IMR-90 (cell line): ENCODE measurements around the gene TMUB1. TPM values are rescaled to one million over a fixed set of nuclear protein-coding genes. Genes with fewer than 3 reads are reported as not detected.

Experiments
- ATAC-seq: fragments of 200-7000 bp; cut with Tn5 transposase; 2 replicates; pipeline ENCODE4 v1.9.1; 2020; ENCODE audit warnings: low read depth, mild to moderate bottlenecking, moderate library complexity
- BruUV-seq: library from RNA; stranded (reverse); fragments of 400-500 nt; replicated peaks from 2 replicates; lab custom pipeline; 2021; lab: Mats Ljungman, UMichigan
- CTCF ChIA-PET: fragments of 300-600 bp; formaldehyde crosslinking; extraction: SDS; loops from one replicate; lab custom pipeline; 2021; ENCODE audit warnings: antibody characterized with exemption; lab: Yijun Ruan, JAX
- POLR2A ChIA-PET: fragments of 300-600 bp; sonication (Branson Sonifier 250); formaldehyde crosslinking; loops from one replicate; lab custom pipeline; 2022; ENCODE audit warnings: antibody characterized with exemption; ENCODE audit not compliant: unreplicated experiment; lab: Charles Lee
- DNase-seq: peaks from one replicate; pipeline ENCODE4 v3.0.0; 2013
- H2AFZ ChIP-seq: replicated peaks from 2 replicates; pipeline ENCODE3; 2013; ENCODE audit warnings: low read length, mild to moderate bottlenecking; ENCODE audit not compliant: poor library complexity
- H2AK5ac ChIP-seq: 2 replicates; pipeline ENCODE4 v1.6.1; 2013; ENCODE audit warnings: low read depth, low read length, inconsistent platforms
- H2AK9ac ChIP-seq: replicated peaks from 2 replicates; pipeline ENCODE3; 2013; ENCODE audit warnings: mild to moderate bottlenecking, low read depth, low read length, moderate library complexity; ENCODE audit not compliant: poor library complexity
- H2BK120ac ChIP-seq: 2 replicates; pipeline ENCODE4 v1.6.1; 2013; ENCODE audit warnings: low read depth, low read length, inconsistent platforms
- H2BK15ac ChIP-seq: 3 replicates; pipeline ENCODE4 v1.6.1; 2013; ENCODE audit warnings: low read depth, low read length, inconsistent platforms
- H2BK20ac ChIP-seq: 2 replicates; pipeline ENCODE4 v1.6.1; 2013; ENCODE audit warnings: low read depth, mild to moderate bottlenecking, inconsistent platforms, low read length, moderate library complexity
- H2BK5ac ChIP-seq: 2 replicates; pipeline ENCODE4 v1.6.1; 2013; ENCODE audit warnings: mild to moderate bottlenecking, low read depth, low read length, inconsistent platforms; ENCODE audit not compliant: poor library complexity, severe bottlenecking
- H3K14ac ChIP-seq: replicated peaks from 2 replicates; pipeline ENCODE4 v1.6.1; 2013; ENCODE audit warnings: low read depth, low read length, inconsistent platforms
- H3K18ac ChIP-seq: 2 replicates; pipeline ENCODE4 v1.6.1; 2013; ENCODE audit warnings: low read depth, low read length, control low read depth
- H3K23ac ChIP-seq: 2 replicates; pipeline ENCODE4 v1.6.1; 2013; ENCODE audit warnings: low read depth, low read length, inconsistent platforms
- H3K27ac ChIP-seq: 2 replicates; pipeline ENCODE4 v1.5.1; 2013; ENCODE audit warnings: mild to moderate bottlenecking, control low read depth, low read length; ENCODE audit not compliant: insufficient read depth
- H3K27me3 ChIP-seq: 2 replicates; pipeline ENCODE4 v1.6.1; 2013; ENCODE audit warnings: low read length; ENCODE audit not compliant: control insufficient read depth, insufficient read depth
- H3K36me3 ChIP-seq: 2 replicates; pipeline ENCODE4 v1.6.1; 2013; ENCODE audit warnings: low read length, mixed read lengths; ENCODE audit not compliant: control insufficient read depth, insufficient read depth
- H3K4ac ChIP-seq: 2 replicates; pipeline ENCODE4 v1.6.1; 2013; ENCODE audit warnings: low read depth, low read length, inconsistent platforms
- H3K4me1 ChIP-seq: 2 replicates; pipeline ENCODE4 v1.6.1; 2013; ENCODE audit warnings: low read length, mixed read lengths; ENCODE audit not compliant: control insufficient read depth, insufficient read depth
- H3K4me2 ChIP-seq: 2 replicates; pipeline ENCODE4 v1.6.1; 2013; ENCODE audit warnings: low read depth, mild to moderate bottlenecking, control low read depth, low read length, moderate library complexity
- H3K4me3 ChIP-seq: 2 replicates; pipeline ENCODE4 v1.5.1; 2013; ENCODE audit warnings: low read depth, mild to moderate bottlenecking, control low read depth, low read length, moderate library complexity; ENCODE audit not compliant: insufficient read depth
- H3K56ac ChIP-seq: 2 replicates; pipeline ENCODE4 v1.6.1; 2013; ENCODE audit warnings: low read length, inconsistent platforms; ENCODE audit not compliant: insufficient read depth; ENCODE audit errors: extremely low read depth
- H3K79me1 ChIP-seq, 2 experiments: 2 replicates each; pipeline ENCODE4 v1.6.1; 2013; ENCODE audit warnings: low read length in 2 of 2, inconsistent platforms in 1 of 2, low read depth in 1 of 2
- H3K9ac ChIP-seq: 2 replicates; pipeline ENCODE4 v1.6.1; 2013; ENCODE audit warnings: low read depth, low read length, control low read depth
- H3K9me1 ChIP-seq: 2 replicates; pipeline ENCODE4 v1.6.1; 2013; ENCODE audit warnings: low read length, inconsistent platforms; ENCODE audit not compliant: insufficient read depth
- H3K9me3 ChIP-seq: 2 replicates; pipeline ENCODE4 v1.6.1; 2013; ENCODE audit warnings: low read length; ENCODE audit not compliant: control insufficient read depth, insufficient read depth
- H4K20me1 ChIP-seq: 2 replicates; pipeline ENCODE4 v1.6.1; 2013; ENCODE audit warnings: low read length, inconsistent platforms; ENCODE audit not compliant: insufficient read depth
- H4K5ac ChIP-seq: 2 replicates; pipeline ENCODE4 v1.6.1; 2013; ENCODE audit warnings: mild to moderate bottlenecking, low read depth, low read length, control low read depth
- H4K8ac ChIP-seq, 2 experiments: 2 replicates each; pipeline ENCODE4 v1.6.1; 2013; ENCODE audit warnings: low read depth in 2 of 2, low read length in 2 of 2, control low read depth in 1 of 2, inconsistent platforms in 1 of 2
- H4K91ac ChIP-seq: 2 replicates; pipeline ENCODE4 v1.6.1; 2013; ENCODE audit warnings: low read depth, low read length, inconsistent platforms; ENCODE audit not compliant: insufficient read depth
- BHLHE40 ChIP-seq: fragments of 150-350 bp; IDR thresholded peaks from 2 replicates; pipeline ENCODE4 v1.6.1; 2016; ENCODE audit warnings: mild to moderate bottlenecking, low read depth, low read length
- CEBPB ChIP-seq: IDR thresholded peaks from 2 replicates; pipeline ENCODE4 v1.6.1; 2012; ENCODE audit warnings: low read depth, low read length, improper control_type of control experiment
- CHD1 ChIP-seq: IDR thresholded peaks from 2 replicates; pipeline ENCODE4 v1.6.1; 2012; ENCODE audit warnings: low read depth, low read length, improper control_type of control experiment
- CTCF ChIP-seq: conservative IDR thresholded peaks from 2 replicates; pipeline ENCODE4 v1.5.1; 2012; ENCODE audit warnings: mild to moderate bottlenecking, low read depth, low read length, improper control_type of control experiment
- ELK1 ChIP-seq: fragments of 150-350 bp; IDR thresholded peaks from 2 replicates; pipeline ENCODE4 v1.6.1; 2016; ENCODE audit warnings: low read depth, mild to moderate bottlenecking, low read length, moderate library complexity, borderline replicate concordance
- FOS ChIP-seq: fragments of 150-350 bp; IDR thresholded peaks from 2 replicates; pipeline ENCODE4 v1.6.1; 2016; ENCODE audit warnings: low read depth, low read length
- MAFK ChIP-seq: IDR thresholded peaks from 2 replicates; pipeline ENCODE4 v1.6.1; 2012; ENCODE audit warnings: low read depth, low read length, improper control_type of control experiment
- MAZ ChIP-seq: IDR thresholded peaks from 2 replicates; pipeline ENCODE4 v1.6.1; 2012; ENCODE audit warnings: low read depth, mild to moderate bottlenecking, low read length, improper control_type of control experiment, moderate library complexity, borderline replicate concordance
- MXI1 ChIP-seq: IDR thresholded peaks from 2 replicates; pipeline ENCODE4 v1.6.1; 2012; ENCODE audit warnings: low read depth, mild to moderate bottlenecking, low read length, moderate library complexity, borderline replicate concordance
- NFE2L2 ChIP-seq: fragments of 150-350 bp; IDR thresholded peaks from 2 replicates; pipeline ENCODE4 v1.6.1; 2016; ENCODE audit warnings: low read depth, mild to moderate bottlenecking, low read length
- POLR2A ChIP-seq: IDR thresholded peaks from 2 replicates; pipeline ENCODE4 v1.6.1; 2012; ENCODE audit warnings: mild to moderate bottlenecking, low read depth, low read length
- RAD21 ChIP-seq: IDR thresholded peaks from 2 replicates; pipeline ENCODE4 v1.6.1; 2012; ENCODE audit warnings: low read length, improper control_type of control experiment
- RCOR1 ChIP-seq: IDR thresholded peaks from 2 replicates; pipeline ENCODE4 v1.6.1; 2012; ENCODE audit warnings: mild to moderate bottlenecking, low read length, improper control_type of control experiment; ENCODE audit not compliant: insufficient replicate concordance
- RFX5 ChIP-seq: IDR thresholded peaks from 2 replicates; pipeline ENCODE4 v1.8.0; 2012; ENCODE audit warnings: low read depth, mild to moderate bottlenecking, low read length, moderate library complexity
- SMC3 ChIP-seq: fragments of 150-350 bp; IDR thresholded peaks from 2 replicates; pipeline ENCODE4 v1.6.1; 2016; ENCODE audit warnings: low read depth, mild to moderate bottlenecking, antibody characterized with exemption, low read length, moderate library complexity
- USF2 ChIP-seq: fragments of 150-350 bp; IDR thresholded peaks from 2 replicates; pipeline ENCODE4 v1.6.1; 2017; ENCODE audit warnings: mild to moderate bottlenecking, antibody characterized with exemption, low read length, low read depth
- WGBS, 2 experiments: methylation state at CpG; one replicate each; pipeline versions ENCODE4 v1.1.5 to v1.1.7; 2013; ENCODE audit warnings: missing lambda C conversion rate in 2 of 2; ENCODE audit not compliant: insufficient read length in 1 of 2; ENCODE audit errors: extremely low coverage in 2 of 2; 5-methylcytosine and 5-hydroxymethylcytosine counted together
- dilution Hi-C: fragments of 300-500 bp; cut with HindIII; formaldehyde crosslinking; loops from one replicate; pipeline ENCODE4 v1.14.3; 2018; ENCODE audit warnings: low sequenced_read_pairs; ENCODE audit not compliant: unreplicated experiment
- in situ Hi-C: fragments of 300-500 bp; cut with MboI; formaldehyde crosslinking; loops from 3 replicates; pipeline ENCODE4 v1.14.3; 2019; ENCODE audit warnings: low sequenced_read_pairs, inconsistent platforms, mixed read lengths
- intact Hi-C: fragments of 100-400 bp; cut with micrococcal nuclease; formaldehyde crosslinking; loops from 2 replicates; pipeline ENCODE4 v1.10.0; 2022
- polyA plus RNA-seq, 3 experiments: library from polyadenylated mRNA; depleted of rRNA; stranded (reverse); fragments of >200 nt; gene quantifications; 2 replicates each; pipeline ENCODE4 v1.2.3, GENCODE V29; 2012; ENCODE audit warnings: low replicate concordance in 1 of 3
- total RNA-seq: library from RNA; depleted of rRNA; stranded (reverse); fragments of >200 nt; gene quantifications from 2 replicates; pipeline ENCODE4 v1.2.3, GENCODE V29; 2012

TMUB1 gene
- total and polyA plus RNA-seq, 2 of the 4 experiments (the other 2 are of a cell fraction), result 6.8 to 29.8 TPM

- Histone ChIP-seq H4K8ac (no peak overlapping the region), H2AK9ac (peak overlapping the region; percentile 61), H4K20me1 (peaks cover 5% of the 10 kb centered on the region; the same call in 1 of the 2 replicates), H3K27ac (no peak overlapping the region), H2BK15ac (no peak overlapping the region), H3K56ac (no peak overlapping the region), H2BK20ac (no peak overlapping the region), H3K9ac (no peak overlapping the region), H2AFZ (no peak overlapping the region), H3K9me1 (peaks cover 3% of the 10 kb centered on the region; the same call in 1 of the 2 replicates), H3K27me3 (no peaks in the 10 kb centered on the region; the same call in 1 of the 2 replicates), H3K4me3 (no peak overlapping the region), H3K36me3 (no peaks in the 10 kb centered on the region), H3K4me2 (no peak overlapping the region), H3K4me1 (peaks cover 7% of the 10 kb centered on the region), H3K9me3 (no peaks in the 10 kb centered on the region), H3K23ac (no peak overlapping the region), H3K4ac (no peak overlapping the region), H2BK5ac (no peak overlapping the region), H2AK5ac (no peak overlapping the region), H4K91ac (no peak overlapping the region), H3K18ac (no peak overlapping the region), H4K5ac (no peak overlapping the region), H3K79me1 (peaks cover 8 to 18% of the 10 kb centered on the region in 2 experiments), H2BK120ac (no peak overlapping the region), H3K14ac (no peak overlapping the region)
- no peak for TF ChIP-seq CHD1
- TF ChIP-seq POLR2A, result no peak
- TF ChIP-seq CEBPB, result no peak
- TF ChIP-seq NFE2L2, result no peak
- TF ChIP-seq MXI1, result no peak
- no peak for TF ChIP-seq BHLHE40
- no peak for TF ChIP-seq USF2
- TF ChIP-seq RCOR1, result no peak
- TF ChIP-seq FOS, result no peak
- no peak for TF ChIP-seq SMC3
- no peak for TF ChIP-seq RFX5
- no peak for TF ChIP-seq RAD21
- no peak for TF ChIP-seq CTCF
- no peak for TF ChIP-seq ELK1
- no peak for TF ChIP-seq MAZ
- no peak for TF ChIP-seq MAFK
- intact Hi-C loops (no loop called here), dilution Hi-C loops (no loop called here), in situ Hi-C loops (no loop called here)
- DNase-seq (no peak), ATAC-seq (no peak)
- ChIA-PET POLR2A (no interaction called here), CTCF (no interaction called here)
- no TSS peak for BruUV-seq
- WGBS, 2 experiments, result no CpG with 5 or more reads among the region's 4 CpGs
Measured at GRCh38 chr7:151053096-151053495, 30.2 kb downstream of the TMUB1 start.
